Lower lobe of right lung (tissue), 2 donors: ENCODE data around the gene PCDHA11. TPM values are rescaled to one million over a fixed set of nuclear protein-coding genes. Genes with fewer than 3 reads are reported as not detected.
A peak's percentile ranks its signal among the peaks of the same experiment; 100 is the strongest.

ENCODE experiments used
- ATAC-seq, 2 donors: fragments of 200-7000 bp; cut with Tn5 transposase; one replicate each; pipeline ENCODE4 v1.9.1; 2020 to 2022; ENCODE audit warnings: mild to moderate bottlenecking in 2 of 2, moderate library complexity in 2 of 2
- DNase-seq: peaks from one replicate; pipeline ENCODE4 v3.0.0-alpha.2; 2020
- H3K27ac ChIP-seq: fragments of 200-600 bp; one replicate; pipeline ENCODE4 v1.8.0; 2022
- H3K27me3 ChIP-seq: fragments of 200-600 bp; one replicate; pipeline ENCODE4 v1.8.0; 2022; ENCODE audit warnings: low read depth
- H3K36me3 ChIP-seq: fragments of 200-600 bp; one replicate; pipeline ENCODE4 v1.8.0; 2022; ENCODE audit warnings: mild to moderate bottlenecking
- H3K4me1 ChIP-seq: fragments of 200-600 bp; one replicate; pipeline ENCODE4 v1.8.0; 2022
- H3K4me3 ChIP-seq: fragments of 200-600 bp; one replicate; pipeline ENCODE4 v1.8.0; 2022; ENCODE audit warnings: mild to moderate bottlenecking
- H3K9me3 ChIP-seq: fragments of 200-600 bp; one replicate; pipeline ENCODE4 v1.8.0; 2022
- CTCF ChIP-seq: fragments of 200-600 bp; IDR thresholded peaks from one replicate; pipeline ENCODE4 v1.8.0; 2022; ENCODE audit warnings: antibody characterized with exemption, mild to moderate bottlenecking
- intact Hi-C: fragments of 100-400 bp; cut with DNase I; formaldehyde crosslinking; loops from one replicate; pipeline ENCODE4 v1.11.0; 2022
- total RNA-seq: library from RNA; stranded (reverse); fragmentation: NEBNext Ultra II Directional; extraction: Animal tissue kit (Norgen Biotek cat#: 25700); gene quantifications from one replicate; pipeline ENCODE4 v1.2.1, GENCODE V29; 2021
- donor health status: DM: no; HTN: yes; CAD: no; lungs with severe emphysema.

The PCDHA11 gene
- total RNA-seq, 1 donor from 2014 or later, result 0.38 TPM

GRCh38 chr5:140882591-140882899 is 13.8 kb downstream of the PCDHA11 start:
- H3K4me3 ChIP-seq, result peak overlapping the region; percentile 37
- ATAC-seq (peak in 1 of 2 donors; percentile 88), DNase-seq (no peak)
- no peak overlapping the region for H3K27ac ChIP-seq
- peaks cover 5% of the 10 kb centered on the region for H3K27me3 ChIP-seq
- peak; percentile 14 for TF ChIP-seq CTCF
- H3K9me3 ChIP-seq, result peaks cover under 1% of the 10 kb centered on the region
- intact Hi-C loops, result loop anchor here (10.0 kb wide), 1 partner anchor 162 kb away; no protein-coding TSS in a partner anchor
- H3K36me3 ChIP-seq, result no peaks in the 10 kb centered on the region
- no peaks in the 10 kb centered on the region for H3K4me1 ChIP-seq

GRCh38 chr5:140883373-140883772 is 14.6 kb downstream of the PCDHA11 start:
- no peak overlapping the region for H3K4me3 ChIP-seq
- no peak overlapping the region for H3K27ac ChIP-seq
- no peaks in the 10 kb centered on the region for H3K4me1 ChIP-seq
- ATAC-seq (no peak), DNase-seq (peak; percentile 41)
- intact Hi-C loops, result loop anchor here (10.0 kb wide), 1 partner anchor 161 kb away; no protein-coding TSS in a partner anchor
- H3K36me3 ChIP-seq, result no peaks in the 10 kb centered on the region
- TF ChIP-seq CTCF, result no peak
- H3K9me3 ChIP-seq, result no peaks in the 10 kb centered on the region
- peaks cover 5% of the 10 kb centered on the region for H3K27me3 ChIP-seq

- peak; percentile 34 for DNase-seq
- peak in 1 of 2 donors; percentile 27 for ATAC-seq
- H3K27me3 ChIP-seq, result peaks cover 5% of the 10 kb centered on the region
- H3K4me3 ChIP-seq, result no peak overlapping the region
- no peaks in the 10 kb centered on the region for H3K4me1 ChIP-seq
- no peaks in the 10 kb centered on the region for H3K9me3 ChIP-seq
- TF ChIP-seq CTCF, result no peak
- no peaks in the 10 kb centered on the region for H3K36me3 ChIP-seq
- no peak overlapping the region for H3K27ac ChIP-seq
- intact Hi-C loops, result loop anchor here (10.0 kb wide), 1 partner anchor 161 kb away; no protein-coding TSS in a partner anchor
Observed at GRCh38 chr5:140883927-140884697, 15.4 kb downstream of the PCDHA11 start.

- TF ChIP-seq CTCF, result no peak
- Histone ChIP-seq H3K36me3 (no peaks in the 10 kb centered on the region), H3K9me3 (peaks cover 3% of the 10 kb centered on the region), H3K4me3 (no peak overlapping the region), H3K27ac (no peak overlapping the region), H3K4me1 (no peaks in the 10 kb centered on the region), H3K27me3 (no peaks in the 10 kb centered on the region)
- intact Hi-C loops, result no loop called here
- no peak for DNase-seq
- ATAC-seq, result no peak
Observed at GRCh38 chr5:140916325-140916724, 47.6 kb downstream of the PCDHA11 start.

Other genes starting within 250 kb of the PCDHA11 start
- gene CD14, start 235.8 kb upstream of the PCDHA11 start, total RNA-seq, result 165 TPM
- 12.3 TPM for gene TMCO6, start 229.5 kb upstream of the PCDHA11 start, total RNA-seq
- gene NDUFA2, start 221.3 kb upstream of the PCDHA11 start, total RNA-seq, result 53.3 TPM
- gene IK, start 221.1 kb upstream of the PCDHA11 start, total RNA-seq, result 78.5 TPM
- 22.4 TPM for gene WDR55, start 204.1 kb upstream of the PCDHA11 start, total RNA-seq
- gene DND1, start 195.4 kb upstream of the PCDHA11 start, total RNA-seq, result 1.2 TPM
- 44.5 TPM for gene HARS1, start 177.6 kb upstream of the PCDHA11 start, total RNA-seq
- gene HARS2, start 177.5 kb upstream of the PCDHA11 start, total RNA-seq, result 27.6 TPM
- 42.9 TPM for gene ZMAT2, start 168.5 kb upstream of the PCDHA11 start, total RNA-seq
- not detected for gene PCDHA1, start 82.8 kb upstream of the PCDHA11 start, total RNA-seq
- gene PCDHA2, start 74.1 kb upstream of the PCDHA11 start, total RNA-seq, result not detected
- gene PCDHA3, start 67.9 kb upstream of the PCDHA11 start, total RNA-seq, result 0.77 TPM
- 0.59 TPM for gene PCDHA4, start 61.9 kb upstream of the PCDHA11 start, total RNA-seq
- gene PCDHA5, start 47.3 kb upstream of the PCDHA11 start, total RNA-seq, result 0.18 TPM
- gene PCDHA6, start 41.0 kb upstream of the PCDHA11 start, total RNA-seq, result 0.50 TPM
- gene PCDHA7, start 34.7 kb upstream of the PCDHA11 start, total RNA-seq, result 0.15 TPM
- gene PCDHA8, start 27.8 kb upstream of the PCDHA11 start, total RNA-seq, result 0.38 TPM
- gene PCDHA9, start 20.6 kb upstream of the PCDHA11 start, total RNA-seq, result 0.32 TPM
- 1.5 TPM for gene PCDHA10, start 13.1 kb upstream of the PCDHA11 start, total RNA-seq
- 6.6 TPM for gene PCDHA12, start 6.4 kb downstream of the PCDHA11 start, total RNA-seq
- 0.97 TPM for gene PCDHA13, start 13.2 kb downstream of the PCDHA11 start, total RNA-seq
- 3.1 TPM for gene PCDHAC1, start 57.3 kb downstream of the PCDHA11 start, total RNA-seq
- 5.8 TPM for gene PCDHAC2, start 97.5 kb downstream of the PCDHA11 start, total RNA-seq
- gene PCDHB1, start 182.4 kb downstream of the PCDHA11 start, total RNA-seq, result 0.15 TPM
- gene PCDHB2, start 225.7 kb downstream of the PCDHA11 start, total RNA-seq, result 5.6 TPM
- gene PCDHB3, start 231.5 kb downstream of the PCDHA11 start, total RNA-seq, result 1.5 TPM